Activated T-helper 1 cell treated with Interleukin-2 at 50 U/mL for 16 hours (primary cell): ENCODE measurements around the gene GALK2.

Experiments used
- DNase-seq: peaks from one replicate; pipeline ENCODE4 v3.0.0-alpha.2; 2020; ENCODE audit warnings: low read depth

The GALK2 gene

GRCh38 chr15:49282366-49282765 is 112.3 kb downstream of the GALK2 start:
- no peak for DNase-seq

- DNase-seq: no peak
Measured at GRCh38 chr15:49286649-49287404, 116.8 kb downstream of the GALK2 start.

DNA sequence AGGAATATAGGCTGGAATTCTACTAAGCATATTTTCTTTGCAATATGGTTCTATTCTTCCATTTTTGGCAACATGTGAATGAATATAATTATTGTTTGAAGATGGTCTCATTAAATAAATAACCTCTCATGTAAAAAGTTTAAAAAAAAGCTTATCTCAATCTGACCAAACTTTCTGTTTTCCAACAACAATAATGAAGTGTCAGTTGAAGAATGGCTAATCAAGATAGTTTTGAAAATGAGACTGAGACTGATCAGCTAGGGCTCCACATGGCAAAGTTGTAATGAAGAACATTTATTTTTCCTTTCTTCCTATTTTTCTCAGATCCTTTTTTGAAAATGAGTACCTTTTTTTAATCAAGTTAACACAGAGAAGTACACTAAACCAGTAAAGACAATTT is 117.4 kb downstream of the GALK2 start:
- no peak for DNase-seq

DNA sequence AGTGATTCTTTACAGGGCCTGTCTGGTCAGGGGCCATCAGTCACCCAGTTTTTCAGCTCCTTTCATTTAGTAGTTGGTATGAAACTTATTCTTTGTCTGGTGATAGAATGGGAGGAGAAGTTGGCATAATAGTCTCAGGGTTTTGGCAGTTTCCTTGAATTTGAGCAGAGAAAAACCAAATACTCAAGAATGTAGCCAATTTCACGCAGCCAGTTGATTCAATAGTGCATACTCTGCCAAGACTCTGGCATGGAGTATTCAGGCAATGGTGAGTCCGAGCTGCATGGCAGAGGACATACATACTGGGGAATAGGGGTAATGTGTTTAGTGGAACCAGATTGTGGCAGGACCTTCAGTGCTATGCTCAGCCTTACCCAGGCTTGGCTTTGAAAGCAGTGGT is 118.3 kb downstream of the GALK2 start:
- DNase-seq: no peak

GRCh38 chr15:49290191-49290590 is 120.1 kb downstream of the GALK2 start:
- no peak for DNase-seq

GRCh38 chr15:49293941-49294340 is 123.9 kb downstream of the GALK2 start:
- DNase-seq: no peak

DNA sequence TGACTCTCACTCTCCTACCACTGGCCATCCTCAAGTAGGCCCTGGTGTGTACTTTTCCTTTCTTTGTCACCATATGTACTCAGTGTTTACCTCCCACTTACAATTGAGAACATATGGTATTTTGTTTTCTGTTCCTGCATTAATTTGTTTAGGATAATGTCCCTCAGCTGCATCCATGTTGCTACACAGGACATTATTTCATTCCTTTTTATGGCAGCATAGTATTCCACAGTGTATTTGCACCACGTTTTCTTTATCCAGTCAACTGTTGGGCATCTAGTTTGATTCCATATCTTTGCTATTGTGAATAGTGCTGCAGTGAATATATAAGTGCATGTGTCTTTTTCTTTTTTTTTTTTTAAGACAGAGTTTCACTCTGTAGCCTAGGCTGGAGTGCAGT is 126.2 kb downstream of the GALK2 start:
- DNase-seq: no peak

DNA sequence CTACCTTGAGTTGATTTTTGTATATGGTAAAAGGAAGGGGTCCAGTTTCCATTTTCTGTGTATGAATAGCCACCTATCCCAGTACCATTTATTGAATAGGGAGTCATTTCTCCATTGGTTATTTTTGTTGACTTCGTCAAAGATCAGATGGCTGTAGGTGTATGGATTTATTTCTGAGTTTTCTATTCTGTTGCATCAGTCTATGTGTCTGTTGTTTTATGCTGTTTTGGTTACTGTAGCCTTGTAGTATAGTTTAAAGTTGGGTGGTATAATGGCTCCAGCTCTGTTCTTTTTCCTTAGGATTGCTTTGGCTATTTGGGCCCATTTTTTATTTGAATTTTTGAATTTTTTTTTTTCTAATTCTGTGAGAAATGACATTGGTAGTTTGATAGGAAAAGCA is 127.5 kb downstream of the GALK2 start:
- DNase-seq: no peak

DNA sequence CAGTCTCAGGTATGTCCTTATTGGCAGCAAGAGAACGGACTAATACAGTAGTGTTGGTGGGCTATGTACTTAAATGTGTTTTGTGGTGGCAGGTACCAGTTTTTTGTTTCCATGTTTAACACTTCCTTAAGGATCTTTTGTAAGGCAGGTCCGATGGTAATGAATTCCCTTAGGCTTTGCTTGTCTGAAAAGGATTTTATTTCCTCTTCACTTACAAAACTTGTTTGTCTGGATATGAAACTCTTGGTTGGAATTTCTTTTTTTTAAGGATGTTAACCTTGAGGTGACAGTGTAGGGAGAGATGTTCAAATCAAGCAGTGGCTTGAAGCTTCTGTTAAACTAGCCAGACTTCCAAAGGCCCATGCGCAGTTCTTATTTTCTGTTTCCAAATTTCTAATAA is 130.8 kb downstream of the GALK2 start:
- DNase-seq: no peak

- DNase-seq: no peak
Measured at GRCh38 chr15:49301562-49301961, 131.5 kb downstream of the GALK2 start.

DNA sequence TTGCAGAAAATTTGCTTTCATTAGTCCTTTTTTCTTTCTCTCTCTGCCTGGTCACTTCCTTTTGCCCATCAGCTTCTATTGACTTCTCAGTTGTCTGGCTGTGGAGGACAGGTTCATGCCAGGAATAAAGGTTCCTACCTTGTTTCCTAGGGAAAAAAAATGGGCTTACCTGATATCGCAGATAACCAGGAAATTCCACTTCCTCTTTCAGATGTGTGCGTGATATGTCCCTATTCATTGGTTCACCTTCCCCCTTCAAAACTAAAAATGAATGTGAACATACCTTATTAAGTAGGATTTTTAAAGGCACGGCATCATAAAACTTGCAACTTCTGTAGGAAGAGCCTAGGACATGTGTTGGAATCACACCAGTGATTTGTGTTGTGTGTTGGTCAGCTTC is 133.0 kb downstream of the GALK2 start:
- no peak for DNase-seq

GRCh38 chr15:49306551-49306950 is 136.5 kb downstream of the GALK2 start:
- no peak for DNase-seq

DNA sequence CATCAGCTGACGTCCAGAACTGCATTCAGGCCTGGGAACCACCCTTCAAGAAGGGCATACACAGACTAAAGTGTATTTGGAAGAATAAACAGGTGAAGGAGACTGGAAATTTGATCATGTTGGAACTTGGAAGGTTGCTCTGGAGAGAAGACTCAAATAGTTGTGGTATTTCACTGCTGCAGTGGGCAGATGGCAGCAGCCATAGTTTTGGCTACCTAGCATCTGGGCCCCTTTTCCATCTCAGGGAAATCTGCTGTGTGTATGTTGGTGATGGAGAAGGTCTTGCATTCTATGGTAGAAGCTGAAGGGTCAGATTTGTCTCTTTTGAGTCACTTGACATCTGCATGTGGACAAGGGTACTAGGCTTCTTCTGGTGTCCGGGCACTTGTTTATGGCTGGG is 138.6 kb downstream of the GALK2 start:
- no peak for DNase-seq

DNA sequence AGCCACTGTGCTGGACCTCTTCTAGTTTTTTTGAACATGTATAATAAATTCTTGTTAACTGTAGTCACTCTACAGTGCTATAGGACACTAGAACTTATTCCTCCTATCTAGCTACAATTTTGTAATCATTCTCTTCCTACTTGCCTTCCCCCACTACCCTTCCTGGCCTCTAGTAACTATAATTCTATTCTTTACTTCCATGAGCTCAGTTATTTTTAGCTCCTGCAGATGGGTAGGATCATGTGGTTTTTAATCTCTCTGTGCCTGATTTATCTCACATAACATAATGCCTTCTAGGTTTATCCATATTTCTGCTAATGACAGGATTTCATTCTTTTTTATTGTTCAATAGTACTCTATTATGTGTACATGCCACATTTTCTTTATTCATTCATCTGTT is 139.8 kb downstream of the GALK2 start:
- no peak for DNase-seq

- DNase-seq: no peak
Measured at GRCh38 chr15:49313650-49314049, 143.6 kb downstream of the GALK2 start.

DNA sequence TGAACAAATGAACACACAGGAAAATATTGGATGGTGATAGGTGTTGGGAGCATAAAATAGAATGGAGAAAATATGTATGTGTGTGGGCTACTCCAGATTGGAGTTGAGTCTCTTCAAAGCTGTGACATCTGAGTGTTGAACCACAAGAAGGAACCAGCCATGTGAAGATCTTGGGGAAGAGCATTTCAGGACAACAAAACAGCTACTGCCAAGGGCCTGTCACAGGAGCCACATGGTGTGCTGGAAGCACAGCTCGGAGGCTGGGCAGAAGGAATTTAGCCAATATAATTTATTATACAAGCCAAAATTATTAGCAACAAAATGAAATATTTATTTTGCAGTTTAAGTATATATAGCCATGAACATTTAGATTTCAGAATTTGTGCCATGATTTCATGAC is 144.7 kb downstream of the GALK2 start:
- no peak for DNase-seq

- DNase-seq: no peak
Measured at GRCh38 chr15:49315391-49315823, 145.4 kb downstream of the GALK2 start.

DNA sequence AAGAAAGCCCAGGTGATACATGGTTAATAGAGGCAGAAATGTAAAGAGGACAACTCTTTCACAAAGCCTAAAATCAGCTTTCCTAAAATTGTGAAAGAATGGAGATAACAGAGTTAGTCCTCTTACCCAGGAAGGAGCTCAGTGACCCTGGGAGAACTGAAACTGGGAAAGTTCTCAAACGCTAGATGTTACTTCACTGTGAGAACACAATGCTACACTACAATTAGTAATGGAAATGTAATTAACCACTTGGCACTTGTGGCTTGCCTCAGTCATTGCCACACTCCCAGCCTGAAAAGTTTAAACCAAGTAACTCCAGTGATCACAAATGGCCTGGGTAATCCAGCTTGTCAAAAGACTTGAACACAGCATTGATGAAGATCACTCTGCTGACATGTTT is 150.3 kb downstream of the GALK2 start:
- no peak for DNase-seq

- no peak for DNase-seq
Measured at GRCh38 chr15:49323207-49323606, 153.2 kb downstream of the GALK2 start.

DNA sequence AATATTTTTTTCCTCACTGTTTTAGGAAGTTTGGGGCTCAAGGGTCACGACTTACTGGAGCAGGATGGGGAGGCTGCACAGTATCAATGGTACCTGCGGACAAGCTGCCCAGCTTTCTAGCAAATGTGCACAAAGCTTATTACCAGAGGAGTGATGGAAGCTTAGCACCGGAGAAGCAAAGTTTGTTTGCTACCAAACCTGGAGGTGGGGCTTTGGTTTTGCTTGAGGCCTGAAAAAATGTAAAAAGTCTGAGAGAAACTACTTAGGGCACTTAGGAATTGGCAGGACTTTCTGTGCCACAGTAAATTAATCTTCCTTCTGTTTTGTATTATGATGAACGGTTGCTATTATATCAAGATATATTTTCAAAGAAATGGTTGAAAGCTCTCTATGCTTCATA is 157.9 kb downstream of the GALK2 start:
- no peak for DNase-seq

DNA sequence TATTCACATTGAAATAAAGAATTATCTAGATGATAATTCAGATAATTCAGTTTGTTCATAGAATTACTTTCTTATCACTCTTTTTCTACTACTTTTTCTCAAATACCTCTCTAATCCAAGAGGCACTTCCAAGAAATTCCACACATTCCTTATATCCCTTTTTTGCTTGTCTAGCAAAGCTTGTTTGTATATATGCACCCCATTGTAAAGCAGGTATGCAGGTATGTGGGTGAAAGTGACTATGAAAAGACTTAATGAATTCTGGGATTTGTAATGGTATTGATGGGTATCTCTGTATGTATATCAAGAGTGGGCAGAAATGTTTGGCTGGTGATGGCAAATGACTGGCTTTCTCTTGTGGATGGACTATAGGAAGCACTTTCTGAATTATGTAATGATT is 158.9 kb downstream of the GALK2 start:
- DNase-seq: no peak

GRCh38 chr15:49330166-49330565 is 160.1 kb downstream of the GALK2 start:
- DNase-seq: no peak

GRCh38 chr15:49331442-49331841 is 161.4 kb downstream of the GALK2 start:
- DNase-seq: no peak

DNA sequence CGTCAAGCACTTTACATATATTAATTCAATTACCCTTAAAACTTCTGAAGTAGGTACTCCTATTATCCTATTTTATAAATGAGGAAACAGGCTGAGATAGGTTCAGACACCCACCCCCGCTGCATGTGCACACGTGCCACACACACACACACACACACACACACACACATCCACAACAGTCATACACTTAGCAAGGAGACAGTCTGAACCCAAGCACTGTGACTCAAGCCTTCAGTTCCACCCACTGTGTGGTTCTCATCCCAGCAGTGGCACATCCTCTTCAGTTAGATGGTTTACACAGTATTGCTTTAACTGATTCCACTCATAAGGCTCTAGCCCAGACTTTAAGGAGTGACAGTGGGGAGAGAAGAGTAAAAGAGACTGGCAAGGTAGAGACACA is 161.9 kb downstream of the GALK2 start:
- no peak for DNase-seq

GRCh38 chr15:49339656-49340055 is 169.6 kb downstream of the GALK2 start:
- DNase-seq: no peak
